NCI-H524 (cell line): ENCODE measurements around the gene FAM13A.

Experiments
- DNase-seq, 2 experiments: peaks; one replicate each; lab custom pipeline; 2025; lab: John Stamatoyannopoulos, UW

The FAM13A gene

DNA sequence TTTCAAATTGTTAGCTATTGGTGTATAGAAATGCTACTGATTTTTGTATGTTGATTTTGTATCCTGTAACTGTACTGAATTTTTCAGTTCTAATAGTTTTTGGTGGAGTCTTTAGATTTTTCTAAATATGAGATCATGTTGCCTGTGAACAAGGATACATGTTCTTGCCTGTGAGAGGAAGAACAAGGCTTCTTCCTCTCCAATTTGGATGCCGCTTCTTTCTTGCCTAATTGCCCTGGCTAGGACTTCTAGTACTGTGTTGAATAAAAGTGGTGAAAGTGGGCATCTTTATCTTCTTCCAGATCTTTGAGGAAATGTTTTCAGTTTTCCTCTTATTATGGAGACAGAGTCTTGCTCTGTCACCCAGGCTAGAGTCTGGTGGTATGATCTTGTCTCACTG lies 343.2 kb downstream of the FAM13A start:
- DNase-seq, result no peak

DNA sequence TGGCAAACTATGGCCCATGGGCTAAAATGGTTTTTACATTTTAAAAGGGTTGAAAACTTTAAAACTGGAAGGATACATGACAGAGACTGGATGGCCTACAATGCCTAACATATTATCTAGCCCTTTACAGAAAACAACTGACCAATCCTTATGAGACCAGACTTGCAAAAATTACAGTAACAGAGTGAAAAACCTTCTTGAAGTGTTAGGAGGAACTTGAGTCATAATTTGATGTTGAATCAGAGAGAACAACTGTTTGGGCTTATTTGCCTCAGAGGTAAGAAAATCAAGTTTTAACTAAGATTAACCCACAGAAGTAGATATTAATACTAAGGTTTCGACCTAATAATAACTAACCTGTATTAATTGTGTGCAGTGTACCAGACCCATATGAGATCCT lies 347.0 kb downstream of the FAM13A start:
- no peak for DNase-seq

DNA sequence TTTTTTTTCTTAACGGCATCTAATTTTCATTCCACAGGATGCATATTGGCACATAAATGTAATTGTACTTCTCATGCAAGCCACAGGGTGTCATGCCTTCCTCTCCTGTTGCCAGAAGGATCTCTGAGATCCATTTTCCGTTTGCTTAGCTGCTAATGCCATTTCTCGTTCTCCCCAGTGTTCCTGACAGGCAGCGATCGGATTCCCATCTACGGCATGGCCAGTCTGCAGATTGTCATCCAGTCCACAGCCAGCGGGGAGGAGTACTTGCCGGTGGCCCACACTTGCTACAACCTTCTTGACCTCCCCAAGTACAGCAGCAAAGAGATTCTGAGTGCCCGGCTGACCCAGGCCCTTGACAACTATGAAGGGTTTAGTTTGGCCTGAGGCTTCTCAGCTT lies 350.4 kb downstream of the FAM13A start:
- peak in 1 of 2 experiments; percentile 50 for DNase-seq

DNA sequence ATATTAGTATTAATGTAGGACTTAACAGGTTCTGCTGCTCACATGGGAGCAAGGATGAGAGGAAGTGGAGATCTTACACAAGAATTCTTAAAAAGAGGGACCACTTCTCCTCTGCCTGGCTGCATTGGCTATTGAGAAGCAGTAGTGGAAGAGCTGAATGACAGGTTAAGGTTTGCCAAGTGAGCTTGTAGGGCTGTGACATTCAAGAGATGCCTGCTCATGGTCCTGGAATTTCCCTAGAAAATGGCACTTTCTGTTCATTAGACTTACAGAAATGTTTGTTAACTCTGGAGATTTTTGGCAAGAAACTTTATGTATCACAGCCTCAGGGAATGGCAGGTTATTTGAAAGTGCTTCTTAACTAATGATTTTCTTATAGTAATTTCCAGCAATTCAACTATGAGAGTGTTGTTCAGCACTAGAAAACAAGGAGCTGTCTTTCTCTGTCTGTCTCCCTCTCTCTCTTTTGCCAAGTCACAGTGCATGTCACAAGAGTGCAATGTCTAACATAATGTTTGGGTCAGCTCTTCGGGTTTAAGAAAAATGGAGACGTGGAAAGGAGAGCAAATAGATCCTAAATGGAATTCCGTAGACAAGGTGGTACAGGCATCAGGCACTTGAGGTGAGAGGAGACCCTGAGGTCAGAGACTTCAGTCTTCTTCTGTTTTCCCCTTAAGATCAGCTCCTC lies 351.0 kb downstream of the FAM13A start:
- DNase-seq, result no peak

DNA sequence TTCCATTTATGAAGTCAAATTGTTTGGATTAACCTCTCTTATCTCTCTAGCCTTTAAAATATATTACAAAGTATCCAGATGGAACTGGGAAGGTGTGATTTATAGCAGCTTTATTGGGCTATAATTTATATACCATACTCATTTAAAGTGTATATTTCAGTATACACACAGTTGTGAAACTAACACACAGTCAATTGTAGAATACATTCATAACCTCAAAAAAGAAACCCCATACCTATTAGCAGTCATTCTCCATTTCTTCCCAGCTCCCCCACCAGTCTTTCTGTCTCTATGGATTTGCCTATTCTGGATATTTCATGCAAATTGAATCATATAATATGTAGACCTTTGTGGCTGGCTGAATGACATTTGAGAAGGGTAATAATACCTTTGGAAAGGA lies 351.8 kb downstream of the FAM13A start:
- DNase-seq, result no peak

DNA sequence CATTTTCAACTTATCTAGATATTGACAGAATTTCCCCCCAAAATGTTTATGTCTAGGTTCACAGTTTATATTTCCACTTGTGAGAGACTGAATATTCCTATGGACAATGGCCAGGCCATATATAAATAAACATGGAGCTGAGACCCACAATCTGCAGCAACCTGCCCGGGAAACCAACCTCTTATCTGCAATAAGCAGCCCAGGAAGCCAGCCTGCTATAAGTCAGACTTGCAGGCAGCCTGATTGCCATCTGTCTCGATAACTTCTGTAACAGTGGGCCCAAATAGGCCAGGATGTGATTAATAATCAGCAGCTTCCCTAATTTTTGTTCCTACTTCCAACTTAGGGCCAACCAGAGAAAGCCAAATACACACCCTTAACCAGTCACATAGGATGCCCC lies 354.2 kb downstream of the FAM13A start:
- DNase-seq, result no peak

DNA sequence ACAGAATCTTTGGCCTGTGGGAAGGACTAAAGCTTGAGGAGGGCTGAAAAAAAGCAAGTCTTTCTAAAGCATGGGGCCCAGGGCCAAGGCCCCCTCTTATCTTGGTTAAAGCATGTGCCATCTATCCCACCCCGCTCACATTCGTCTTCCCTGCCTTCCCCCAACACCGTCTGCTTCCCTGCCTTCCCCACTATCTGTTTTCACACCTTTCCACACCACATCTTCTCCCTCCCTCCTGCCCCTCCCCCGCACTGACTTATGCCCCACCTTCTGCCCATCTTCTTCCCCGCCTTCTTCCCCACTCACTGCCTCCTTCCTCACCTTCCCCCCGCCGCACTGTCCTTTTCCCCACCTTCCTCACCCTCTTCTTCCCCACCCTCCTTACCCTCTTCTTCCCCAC lies 358.5 kb downstream of the FAM13A start:
- DNase-seq, result no peak

DNA sequence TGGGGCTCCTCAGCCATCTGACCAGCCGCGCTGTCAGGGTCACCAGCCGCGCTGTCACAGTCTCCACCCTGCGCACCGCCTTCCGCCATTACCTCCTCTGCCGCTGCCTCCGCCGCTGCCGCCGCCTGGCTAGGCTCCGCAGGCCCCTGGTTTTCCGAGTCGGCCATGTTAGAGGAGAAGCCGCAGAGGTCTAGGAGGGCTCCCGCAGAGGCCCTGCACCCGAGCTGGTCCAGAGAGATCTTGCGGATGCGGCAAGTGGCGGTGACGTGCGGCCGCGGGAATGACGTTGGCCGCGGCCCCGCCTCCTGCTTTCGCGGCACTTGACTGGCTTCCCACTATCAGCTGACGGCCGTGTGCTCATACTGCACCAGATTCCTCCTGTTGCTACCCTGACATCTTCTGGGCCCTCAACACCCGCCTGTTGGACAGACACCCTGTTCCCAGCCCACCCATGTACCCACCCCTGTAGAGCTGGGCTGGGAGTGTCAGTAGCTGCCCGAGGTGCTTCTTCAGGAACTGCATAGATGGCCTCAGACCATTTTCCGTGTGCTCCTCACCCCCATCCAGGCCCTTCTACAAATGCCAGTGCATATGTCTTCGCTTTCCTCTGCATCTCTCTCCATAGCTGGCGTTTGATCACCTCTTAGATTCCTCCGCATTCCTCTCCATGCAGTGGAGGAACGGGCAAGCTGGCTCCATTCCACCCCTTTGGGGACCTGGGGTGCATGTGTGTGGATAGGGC lies 359.2 kb downstream of the FAM13A start, which contains the start of gene NAP1L5:
Gene NAP1L5 (minus strand): TSS at position 242 of the 742 bp plus-strand sequence. CDS start 75 bp downstream, at position 167.
- peak in 1 of 2 experiments; percentile 34 for DNase-seq

DNA sequence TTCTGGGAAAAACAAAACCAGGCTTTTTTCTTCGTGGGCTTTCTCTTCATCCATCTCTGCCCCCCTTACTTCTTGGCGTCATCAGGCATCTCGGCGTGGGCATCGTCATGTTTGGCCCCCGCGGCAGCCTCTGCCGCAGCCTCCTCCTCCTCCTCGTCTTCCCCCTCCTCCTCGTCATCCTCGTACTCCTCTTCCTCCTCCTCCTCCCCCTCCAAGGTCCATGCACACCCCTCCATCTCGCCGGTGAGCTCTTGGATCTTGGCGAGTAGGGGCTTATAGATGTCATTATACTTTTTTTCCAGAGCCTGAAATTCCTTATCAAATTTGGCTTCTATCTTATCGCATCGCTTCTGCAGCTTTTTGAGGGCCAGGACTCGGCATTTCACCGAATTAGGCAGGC lies 359.8 kb downstream of the FAM13A start:
- DNase-seq, result peak in 1 of 2 experiments; percentile 4

DNA sequence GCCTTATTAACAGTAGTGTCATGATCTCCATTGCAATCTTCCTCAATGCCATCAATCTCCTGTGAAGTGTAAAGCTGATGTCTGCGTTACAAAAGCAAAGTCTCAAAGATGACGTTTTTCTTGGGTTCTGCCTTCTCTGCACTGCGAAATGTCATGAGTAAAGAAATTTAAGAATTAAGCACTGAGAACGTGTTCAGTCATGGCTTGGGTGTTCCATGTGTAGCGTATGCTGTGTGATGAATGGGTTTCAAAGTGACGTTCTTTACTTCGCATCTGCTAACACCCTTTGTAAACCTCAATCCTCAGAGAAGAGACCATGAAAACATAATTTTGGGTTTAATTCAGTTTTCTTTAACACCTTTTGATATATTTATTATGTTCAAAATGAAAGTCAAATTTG lies 360.4 kb downstream of the FAM13A start:
- DNase-seq, result no peak

DNA sequence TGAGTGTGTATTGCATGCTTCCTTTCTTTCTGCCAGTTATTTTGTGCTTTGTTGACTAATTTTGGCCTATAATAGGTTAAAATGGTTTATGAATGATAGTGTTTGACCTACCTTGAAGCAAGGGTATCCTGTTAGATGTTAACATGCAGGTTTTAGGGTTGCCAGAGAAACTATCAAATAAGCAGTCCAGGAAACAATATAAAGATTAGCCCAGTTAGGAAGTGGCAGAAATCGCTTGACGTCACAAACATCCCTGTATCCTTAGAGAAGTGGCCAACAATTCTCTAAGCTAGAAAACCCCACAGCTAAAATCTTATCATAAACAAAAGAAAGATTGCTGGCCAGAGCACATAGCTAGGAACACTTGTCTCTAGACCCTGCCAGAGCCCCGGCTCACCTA lies 363.2 kb downstream of the FAM13A start:
- no peak for DNase-seq

DNA sequence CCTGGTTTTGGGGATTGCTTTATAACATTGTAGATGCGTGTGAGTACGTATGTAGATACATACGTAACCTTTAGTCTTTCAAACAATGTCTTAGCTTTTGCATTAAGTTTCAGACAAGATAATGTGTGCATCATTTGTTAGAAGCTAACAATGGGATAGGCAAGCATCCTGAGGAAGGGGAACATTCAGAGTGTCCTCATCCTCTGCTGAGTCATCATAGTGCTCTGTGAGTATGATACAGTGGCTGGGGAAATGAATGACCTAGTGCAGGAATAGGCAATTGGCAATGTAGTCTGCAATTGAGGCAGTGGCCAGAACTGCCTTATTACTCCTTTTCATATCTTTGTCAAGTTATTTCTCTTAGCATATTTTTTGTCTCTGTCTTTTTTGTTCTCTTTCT lies 366.6 kb downstream of the FAM13A start:
- DNase-seq, result no peak

DNA sequence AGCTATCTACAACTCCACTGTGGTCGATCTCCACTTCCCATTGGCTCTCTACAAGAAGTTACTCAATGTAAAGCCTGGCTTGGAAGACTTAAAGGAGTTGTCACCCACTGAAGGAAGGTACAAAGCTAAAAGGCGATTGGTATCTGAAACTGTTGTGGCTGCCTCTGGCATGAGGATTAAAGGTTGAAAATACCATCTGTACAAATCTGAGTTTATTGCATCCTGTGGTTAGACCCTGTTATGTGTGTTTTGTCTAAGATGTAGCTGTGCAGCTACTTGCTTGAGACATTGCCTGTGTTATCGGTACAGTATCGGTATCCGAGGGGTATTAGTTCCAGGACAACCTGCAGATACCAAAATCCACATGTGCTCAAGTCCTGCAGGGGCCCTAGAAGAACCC lies 375.8 kb downstream of the FAM13A start:
- DNase-seq, result no peak
